Dermis microvascular lymphatic vessel endothelial cell (primary cell): ENCODE measurements around the gene TTC39B. TPM values are rescaled to one million over a fixed set of nuclear protein-coding genes. Genes with fewer than 3 reads are reported as not detected.
A peak's percentile ranks its signal among the peaks of the same experiment; 100 is the strongest.
"Not testable (repeated sequence)": the region's sequence is repeated elsewhere in the genome, so short reads cannot be mapped to it uniquely, and the experiment has no call there.

Experiments used
- DNase-seq, 2 donors: peaks; one replicate each; pipeline versions ENCODE4 v3.0.0 to v3.0.0-alpha.2; 2010; ENCODE audit warnings: low read depth in 2 of 2
- total RNA-seq: library from RNA; depleted of rRNA; stranded (reverse); fragments of >200 nt; gene quantifications from 2 replicates; pipeline ENCODE4 v1.2.1, GENCODE V29; 2014

Gene TTC39B
- total RNA-seq, 1 donor from 2014 or later = 1.3 TPM

DNA sequence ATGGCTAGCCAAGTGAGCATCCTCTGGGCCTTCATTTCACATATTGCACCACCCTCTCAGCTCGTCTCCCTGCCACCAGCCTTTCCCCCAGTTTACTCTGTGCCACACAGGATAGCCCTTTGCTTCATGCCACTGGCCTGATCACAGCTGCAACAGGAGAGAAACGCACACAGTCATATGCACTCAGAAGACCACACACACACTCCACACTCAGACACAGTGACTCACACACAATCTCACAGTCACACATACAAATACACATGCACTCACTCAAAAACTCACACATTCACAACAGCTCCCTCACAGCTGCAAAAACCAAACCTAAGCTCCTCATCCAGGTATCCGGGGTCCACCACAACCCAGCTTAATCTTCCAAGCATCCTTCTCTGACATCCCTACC lies 38.7 kb downstream of the TTC39B start:
- no peak for DNase-seq

DNA sequence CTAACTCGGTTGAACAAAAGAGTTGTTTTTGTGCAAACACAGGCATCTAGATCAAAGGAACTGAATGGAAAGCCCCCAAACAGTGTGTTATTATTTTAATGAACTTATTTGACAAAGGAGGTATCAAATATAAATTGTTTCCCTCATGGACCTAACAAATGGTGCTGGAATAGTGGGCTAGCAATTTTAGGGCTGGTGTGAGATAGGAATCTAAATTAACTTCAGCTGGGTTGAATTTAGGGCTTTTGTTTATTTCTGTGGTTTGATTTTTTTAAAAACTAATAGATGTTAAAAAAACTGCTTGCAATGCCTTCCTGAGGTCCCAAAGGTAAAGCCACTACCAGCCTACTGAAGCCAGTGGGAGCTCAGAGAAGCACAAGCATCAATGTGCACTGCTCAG lies 42.1 kb downstream of the TTC39B start:
- no peak for DNase-seq

DNA sequence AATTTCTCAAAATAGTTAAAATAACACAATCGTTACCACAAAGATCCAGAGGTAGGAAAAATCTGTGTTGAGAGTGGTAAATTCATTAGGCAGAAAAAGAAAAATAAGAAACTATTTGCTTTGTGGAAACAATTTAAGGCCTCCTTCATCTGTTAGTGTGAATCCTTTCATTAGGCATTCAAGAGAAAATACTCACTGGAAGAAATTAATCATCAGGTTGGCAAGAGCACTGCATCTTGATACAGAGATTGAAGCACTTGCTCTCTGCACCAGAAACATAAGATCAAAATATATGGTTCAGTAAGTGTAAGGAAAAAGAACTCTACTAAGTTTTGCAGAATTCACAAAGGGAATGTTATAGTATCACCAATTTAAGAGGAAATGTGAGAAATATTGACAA lies 44.4 kb downstream of the TTC39B start:
- no peak for DNase-seq

DNA sequence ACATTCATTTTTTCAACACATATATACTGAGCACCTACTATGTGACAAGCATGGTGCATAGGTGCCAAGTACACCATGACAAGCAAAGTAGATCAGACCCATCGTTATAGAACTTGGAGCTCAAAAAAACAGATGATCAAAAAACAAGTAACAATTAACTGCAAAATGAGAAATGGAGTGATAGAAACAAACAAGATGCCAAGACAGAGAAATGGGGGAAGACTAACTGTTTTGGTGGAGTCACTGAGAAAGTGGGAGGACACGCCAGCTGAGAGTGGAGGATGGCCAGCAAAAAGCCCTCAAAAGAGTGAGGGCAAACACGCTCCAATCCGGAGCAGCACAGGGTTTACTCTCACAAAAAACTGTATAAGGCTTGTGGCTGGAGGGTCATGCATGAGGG lies 50.6 kb downstream of the TTC39B start:
- no peak for DNase-seq

DNA sequence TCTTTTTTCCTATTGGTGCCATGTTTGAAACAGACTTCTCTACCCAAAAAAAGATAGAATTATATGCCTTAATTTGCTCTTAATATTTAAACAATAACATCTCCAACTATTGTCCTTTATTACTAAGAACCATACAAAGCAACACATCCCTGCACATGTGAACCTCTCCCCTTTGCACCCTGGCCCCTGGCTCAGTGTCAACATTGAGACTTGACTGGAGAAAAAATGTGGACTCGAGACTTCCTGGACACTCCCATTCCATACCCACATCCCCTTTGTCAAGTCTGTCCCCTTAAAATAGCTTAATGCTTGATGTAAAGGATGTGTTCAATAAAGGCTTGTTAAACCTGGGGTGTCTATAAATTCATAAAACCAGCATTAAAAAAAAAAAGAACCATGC lies 53.2 kb downstream of the TTC39B start:
- no peak for DNase-seq

DNA sequence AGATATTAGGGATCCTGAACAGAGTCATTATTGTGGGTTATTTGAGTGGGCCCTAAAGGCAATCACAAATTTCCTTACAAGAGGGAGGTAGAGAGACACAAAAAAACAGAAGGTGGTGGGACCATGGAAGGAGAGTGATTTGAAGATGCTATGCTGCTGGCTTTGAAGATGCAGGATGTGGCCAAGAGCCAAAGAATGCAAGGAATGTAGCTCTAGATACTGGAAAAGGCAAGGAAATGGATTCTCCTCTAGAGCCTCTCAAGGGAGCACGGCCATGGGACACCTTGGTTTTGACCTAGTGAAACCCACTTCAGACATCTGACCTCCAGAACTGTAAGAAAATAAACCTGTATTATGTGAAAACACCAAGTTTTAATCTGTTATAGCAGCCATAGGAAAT lies 53.8 kb downstream of the TTC39B start:
- peak in 1 of 2 donors; percentile 25 for DNase-seq

DNA sequence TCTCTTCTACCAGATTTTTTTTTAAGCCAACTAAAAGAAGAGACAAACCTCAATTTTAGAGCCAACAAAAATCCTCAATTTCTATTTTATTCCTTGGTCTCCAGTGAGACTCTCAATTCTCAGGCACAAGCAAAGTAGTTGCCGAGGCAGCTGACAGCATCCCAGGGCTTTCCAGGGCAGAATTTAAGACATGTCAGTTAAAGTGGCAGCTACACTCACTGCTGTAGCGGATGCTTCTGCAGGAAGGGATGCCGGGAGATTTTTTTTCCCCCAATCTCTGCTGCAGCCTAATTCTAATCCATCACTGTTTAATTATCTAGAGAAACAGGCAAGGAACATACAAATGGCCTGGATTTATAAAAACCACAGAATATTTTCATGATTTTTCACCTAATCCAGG lies 57.0 kb downstream of the TTC39B start:
- DNase-seq = no peak

DNA sequence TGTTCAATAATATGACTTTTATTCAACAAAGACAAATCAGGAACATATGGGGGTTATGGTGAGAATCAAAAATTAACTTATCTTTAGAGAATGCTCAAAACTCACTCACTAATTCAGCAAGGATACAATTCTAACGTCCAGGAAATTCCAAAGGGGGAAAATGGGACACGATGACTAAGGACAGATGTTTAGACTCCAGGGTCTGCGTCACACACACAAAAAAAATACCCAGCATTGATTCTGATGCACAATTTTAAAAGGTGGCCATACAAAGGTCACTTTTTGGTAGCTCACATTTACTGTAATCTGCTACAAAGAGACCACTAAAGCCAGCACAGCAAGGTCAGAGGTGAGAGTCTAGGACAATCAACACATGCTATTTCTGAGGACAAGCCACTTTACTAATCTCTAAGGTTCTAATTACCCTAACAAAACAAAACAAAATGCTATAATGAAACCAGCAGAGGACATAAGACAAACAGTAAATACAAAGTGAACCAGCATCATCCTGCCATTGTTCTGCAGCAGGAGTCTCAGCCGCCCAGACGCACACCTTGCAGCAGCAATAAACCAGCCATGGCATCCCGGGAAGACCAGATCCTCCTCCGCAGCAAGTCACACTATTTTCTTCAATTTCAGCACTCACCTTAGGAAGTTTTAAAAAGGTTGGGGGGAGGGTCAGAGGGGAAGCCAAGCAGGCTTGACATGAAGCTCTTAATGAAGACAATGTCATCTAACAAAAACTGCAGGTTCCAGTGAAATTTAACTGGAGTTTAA lies 57.8 kb downstream of the TTC39B start:
- peak; percentile 67 to 70 for DNase-seq

DNA sequence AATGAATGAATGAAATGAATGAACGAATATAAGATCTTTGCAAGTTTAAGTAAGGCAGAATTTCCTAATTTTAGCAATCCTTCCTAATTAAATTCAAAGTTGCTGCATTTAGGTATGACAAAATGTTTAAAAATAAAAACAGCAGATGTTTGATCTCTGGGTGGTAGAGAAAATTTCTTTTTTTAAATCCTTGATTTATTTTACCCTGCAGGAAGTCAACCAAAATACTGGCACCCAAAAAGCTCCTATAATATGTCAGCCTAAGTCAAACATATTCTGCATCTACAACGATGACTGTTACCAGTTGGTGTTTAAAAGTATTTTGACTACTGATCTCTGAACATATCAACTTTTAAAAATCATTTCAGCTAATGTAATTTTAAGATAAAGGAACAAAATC lies 58.4 kb downstream of the TTC39B start:
- no peak for DNase-seq

DNA sequence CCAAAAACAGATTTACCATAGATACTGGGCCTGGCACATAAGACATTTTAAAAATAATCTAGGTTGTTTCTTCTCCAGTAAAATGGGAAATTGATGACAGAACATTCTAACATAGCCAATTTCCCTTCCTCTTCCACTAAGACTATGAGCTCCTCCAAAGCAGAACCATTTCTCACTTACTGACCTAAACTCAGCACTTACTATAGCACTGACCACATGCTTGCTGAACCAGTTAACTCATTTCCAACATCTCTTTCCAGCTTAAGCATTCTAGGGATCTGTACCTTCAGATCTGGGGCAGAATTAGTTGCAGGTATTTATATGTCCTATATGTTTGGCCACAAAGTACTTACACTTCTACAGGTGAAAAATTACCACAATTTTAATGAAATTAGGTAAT lies 58.9 kb downstream of the TTC39B start:
- DNase-seq = no peak

DNA sequence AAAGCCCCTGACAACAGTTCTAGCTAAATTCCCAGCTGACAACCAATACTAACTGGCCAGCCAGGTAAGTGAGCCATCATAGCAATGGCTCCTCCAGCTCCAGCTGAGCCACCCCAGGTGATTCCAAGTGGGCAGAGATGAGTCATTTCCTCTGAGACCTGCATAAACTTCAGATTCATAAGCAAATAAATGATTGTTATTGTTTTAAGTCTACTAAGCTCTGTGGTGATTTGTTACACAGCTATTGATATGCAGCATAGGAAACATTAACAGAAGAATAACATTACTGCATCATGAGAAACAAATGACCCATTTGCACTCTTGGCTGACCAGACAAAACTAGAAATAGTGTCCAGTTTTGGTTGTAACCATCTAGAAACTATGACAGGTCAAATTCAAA lies 60.3 kb downstream of the TTC39B start:
- DNase-seq = peak; percentile 73 to 80

DNA sequence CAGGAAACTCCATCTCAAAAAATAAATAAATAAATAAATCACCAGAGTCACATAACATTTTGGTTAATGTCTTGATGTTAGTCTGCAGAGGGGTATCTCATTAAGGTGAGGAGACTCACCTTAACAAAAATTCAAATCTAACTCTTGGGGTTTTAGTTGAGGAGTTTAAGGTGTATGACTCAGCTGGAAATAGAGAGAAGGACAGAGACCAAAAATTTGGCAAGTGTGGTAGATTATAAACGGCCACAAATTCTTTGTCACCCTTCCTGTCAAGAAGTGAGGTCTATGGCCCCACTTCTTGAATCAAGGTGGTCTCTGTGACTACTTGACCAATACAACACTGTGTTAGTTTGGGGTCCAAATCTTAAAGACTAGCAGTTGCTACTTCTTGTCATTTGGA lies 60.8 kb downstream of the TTC39B start:
- no peak for DNase-seq

DNA sequence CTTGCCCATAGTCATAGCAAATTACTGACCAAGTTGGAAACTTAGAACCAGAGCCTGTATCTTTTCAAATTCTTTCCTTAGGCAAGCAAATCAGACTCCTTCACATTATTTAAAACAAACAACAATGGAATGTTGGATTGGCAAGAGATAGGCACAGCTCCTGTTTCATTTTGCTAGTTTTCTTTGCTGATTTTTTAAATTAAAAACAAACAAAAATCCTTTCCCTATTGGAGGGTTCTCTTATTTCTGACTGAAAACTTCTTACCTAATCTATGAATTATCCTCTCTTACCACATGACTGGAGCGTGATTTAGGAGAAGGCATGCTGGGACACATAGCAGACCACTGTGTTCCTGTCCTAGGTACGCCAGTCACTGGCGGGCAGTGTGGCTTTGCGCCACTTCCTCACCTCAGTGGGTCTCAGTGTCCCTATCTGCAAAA lies 63.0 kb downstream of the TTC39B start:
- DNase-seq = no peak

DNA sequence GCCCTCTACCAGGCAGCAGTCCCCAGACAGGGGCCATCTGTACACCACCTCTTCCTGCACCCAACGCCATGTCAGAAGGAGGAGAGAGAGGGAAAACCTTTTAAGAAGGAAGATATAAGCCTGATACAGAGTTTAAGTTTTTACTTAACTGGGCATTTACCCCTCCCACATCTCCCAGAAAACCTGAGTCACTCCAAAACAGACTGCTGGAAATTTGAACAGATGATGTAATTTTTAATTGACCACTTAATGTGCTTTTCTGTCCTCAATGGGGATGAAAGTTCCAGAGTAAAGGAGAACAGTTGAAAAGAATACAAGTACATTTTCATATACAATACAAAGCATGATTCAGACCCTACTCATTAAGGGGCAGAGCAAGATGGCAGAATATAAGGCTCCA lies 63.9 kb downstream of the TTC39B start:
- no peak for DNase-seq

DNA sequence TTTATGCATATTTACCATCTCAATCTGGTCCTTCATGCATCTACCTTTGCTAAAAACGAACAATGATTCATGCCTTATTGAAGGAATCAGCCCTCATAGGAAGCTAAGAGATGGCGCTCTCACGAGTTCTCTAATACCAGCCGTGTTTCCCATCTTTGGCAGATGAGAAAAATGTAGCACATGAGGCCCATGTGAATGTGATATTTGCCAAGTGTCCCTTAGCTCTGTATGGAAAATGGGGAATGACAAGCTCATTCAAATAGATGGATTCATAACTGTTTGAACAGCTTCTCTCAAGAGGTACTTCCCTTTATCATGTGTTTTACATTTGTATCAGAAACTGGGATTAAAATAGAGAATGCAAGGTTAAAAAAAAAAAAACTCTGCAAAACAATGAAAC lies 66.1 kb downstream of the TTC39B start:
- no peak for DNase-seq

DNA sequence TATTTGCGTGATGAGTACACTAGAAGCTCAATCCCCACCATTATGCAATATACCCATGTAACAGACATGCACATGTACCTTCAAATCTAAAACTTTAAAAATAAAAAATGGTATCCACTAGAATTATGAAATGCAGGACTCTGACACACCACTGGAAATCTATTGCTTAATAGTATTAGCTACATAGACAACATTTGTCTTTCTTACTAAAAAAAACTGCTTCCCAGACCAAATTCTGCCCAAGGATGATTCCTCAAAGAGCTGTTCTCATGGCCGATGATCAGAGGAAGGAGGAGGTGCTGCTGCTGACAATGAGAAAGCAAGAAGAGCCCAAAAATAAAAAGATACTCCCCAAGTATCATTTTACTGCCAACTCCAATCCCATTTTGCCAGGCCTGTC lies 67.2 kb downstream of the TTC39B start:
- DNase-seq = no peak

DNA sequence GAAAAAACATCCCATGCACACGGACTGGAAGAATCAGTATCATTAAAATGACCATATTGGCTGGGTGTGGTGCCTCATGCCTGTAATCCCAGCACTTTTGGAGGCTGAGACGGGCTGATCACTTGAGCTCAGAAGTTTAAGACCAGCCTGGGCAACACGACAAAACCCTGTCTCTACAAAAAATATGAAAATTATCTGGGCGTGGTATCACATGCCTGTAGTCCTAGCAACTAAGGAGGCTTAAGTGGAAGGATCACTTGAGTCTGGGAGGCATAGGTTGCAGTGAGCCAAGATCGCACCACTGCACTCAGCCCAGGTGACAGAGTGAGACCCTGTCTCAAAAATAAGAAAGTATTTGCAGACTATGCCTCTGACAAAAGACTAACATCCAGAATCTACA lies 68.4 kb downstream of the TTC39B start:
- no peak for DNase-seq

DNA sequence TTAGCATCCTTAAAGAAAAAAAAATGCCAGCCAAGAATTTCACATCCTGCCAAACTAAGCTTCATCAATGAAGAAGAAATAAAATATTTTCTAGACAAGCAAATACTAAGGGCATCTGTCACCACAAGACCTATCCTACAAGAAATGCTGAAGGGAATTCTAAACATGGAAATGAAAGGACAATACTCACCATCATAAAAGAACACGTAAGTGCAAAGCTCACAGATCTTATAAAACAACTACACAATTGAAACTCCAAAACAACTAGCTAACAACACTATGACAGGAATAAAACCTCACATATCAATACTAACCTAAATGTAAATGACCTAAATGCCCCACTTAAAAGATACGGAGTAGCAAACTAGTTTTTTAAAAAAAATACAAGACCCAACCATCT lies 71.4 kb downstream of the TTC39B start:
- no peak for DNase-seq

DNA sequence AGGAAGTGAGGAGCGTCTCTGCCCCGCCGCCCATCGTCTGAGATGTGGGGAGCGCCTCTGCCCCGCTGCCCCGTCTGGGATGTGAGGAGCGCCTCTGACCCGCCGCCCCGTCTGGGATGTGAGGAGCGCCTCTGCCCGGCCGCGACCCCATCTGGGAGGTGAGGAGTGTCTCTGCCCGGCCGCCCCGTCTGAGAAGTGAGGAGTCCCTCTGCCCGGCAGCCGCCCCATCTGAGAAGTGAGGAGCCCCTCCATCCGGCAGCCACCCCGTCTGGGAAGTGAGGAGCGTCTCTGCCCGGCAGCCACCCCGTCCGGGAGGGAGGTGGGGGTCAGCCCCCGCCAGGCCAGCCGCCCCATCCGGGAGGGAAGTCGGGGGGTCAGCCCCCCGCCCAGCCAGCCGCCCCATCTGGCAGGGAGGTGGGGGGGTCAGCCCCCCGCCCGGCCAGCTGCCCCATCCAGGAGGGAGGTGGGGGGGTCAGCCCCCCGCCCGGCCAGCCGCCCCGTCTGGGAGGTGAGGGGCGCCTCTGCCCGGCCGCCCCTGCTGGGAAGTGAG lies 73.0 kb downstream of the TTC39B start:
- DNase-seq = not testable (repeated sequence)

DNA sequence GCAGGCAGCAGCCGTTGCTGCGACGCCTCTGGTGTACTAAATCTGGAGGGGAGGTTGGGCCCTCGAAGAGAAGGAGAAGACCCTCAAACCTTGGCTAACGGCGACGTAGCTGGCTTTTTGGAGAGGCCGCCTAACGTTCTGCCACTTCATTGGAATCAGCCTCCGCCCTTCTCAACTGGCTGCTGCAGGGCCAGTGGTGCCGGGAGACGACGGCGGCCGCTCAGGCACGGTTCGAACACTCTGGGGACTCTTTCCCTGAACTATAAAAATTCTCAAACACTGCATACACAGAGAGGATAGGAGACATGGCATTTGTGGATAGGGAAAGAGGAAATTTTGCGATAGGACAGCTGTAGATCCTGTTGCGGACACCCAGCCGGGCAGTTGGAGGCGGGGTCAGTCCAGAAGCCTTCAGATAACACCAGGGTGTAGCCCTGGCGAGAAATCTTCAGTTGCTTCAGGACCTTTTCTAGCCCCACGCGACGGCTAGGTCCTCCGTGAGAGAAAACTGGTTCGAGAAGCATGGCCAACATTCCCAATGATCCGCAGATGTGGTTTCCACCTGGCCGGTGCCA lies 74.2 kb downstream of the TTC39B start:
- DNase-seq = not testable (repeated sequence)

DNA sequence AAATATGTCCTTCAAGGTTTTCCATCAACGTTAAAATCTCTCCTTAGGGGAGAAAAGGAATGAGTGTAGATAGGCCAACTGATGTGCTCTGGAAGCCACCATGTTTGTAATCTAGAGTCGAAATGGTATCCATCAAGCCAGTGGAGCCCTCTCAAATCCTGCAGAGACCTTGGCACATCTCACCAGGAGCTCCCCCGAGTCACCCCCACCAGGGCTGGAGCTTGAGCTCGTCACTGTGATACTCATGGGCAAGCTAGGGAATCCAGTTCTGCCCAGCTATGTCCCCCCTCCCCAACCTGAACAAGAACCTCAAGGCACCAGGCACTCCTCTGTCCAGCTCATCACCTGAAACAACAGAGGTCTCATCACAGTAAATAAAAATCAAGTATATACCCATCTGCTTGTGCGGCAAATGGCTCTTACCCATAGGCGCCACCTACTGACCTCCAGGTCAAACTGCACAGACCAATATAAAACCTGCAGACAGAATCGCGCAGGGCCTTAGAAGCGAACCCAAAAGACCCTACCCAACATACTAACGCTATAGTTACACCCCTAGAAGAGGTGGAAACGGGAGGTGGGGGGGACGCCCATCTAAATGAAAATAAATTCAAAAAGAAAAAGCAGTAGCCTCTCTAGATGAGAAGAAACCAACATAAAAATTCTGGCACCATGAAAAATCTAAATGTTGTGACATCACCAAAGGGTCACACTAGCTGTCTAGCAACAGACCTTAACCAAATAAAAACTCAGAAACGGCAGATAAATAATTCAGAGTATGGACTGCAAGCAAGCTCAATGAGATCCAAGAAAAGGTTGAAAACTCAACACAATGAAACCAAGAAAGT lies 75.0 kb downstream of the TTC39B start:
- DNase-seq = peak; percentile 23 to 59

DNA sequence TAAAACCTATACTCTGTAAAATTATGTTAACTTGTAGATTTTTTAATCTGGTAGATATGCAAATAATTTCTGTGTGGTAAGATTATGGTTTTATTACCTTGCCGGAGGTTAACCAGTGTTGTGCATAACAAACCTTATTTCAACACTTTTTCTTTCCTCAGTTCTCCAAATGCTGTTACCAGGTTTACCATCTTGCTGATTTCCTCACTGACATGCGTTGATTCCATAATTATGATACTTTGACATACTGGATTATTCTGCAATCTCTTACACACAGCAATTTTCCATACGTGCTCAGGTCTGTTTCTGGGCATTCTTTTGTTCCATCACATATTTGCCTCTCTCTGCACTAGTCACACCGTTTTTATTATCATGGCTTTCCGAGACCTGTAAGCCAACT lies 77.6 kb downstream of the TTC39B start:
- no peak for DNase-seq
